GM08714 (cell line): ENCODE results near the gene FADS2.

ENCODE experiments used
- H3K4me3 ChIP-seq: fragments of 200-500 bp; sonication (Bioruptor generic); 2 replicates; pipeline ENCODE4 v1.5.1; 2014; ENCODE audit warnings: mild to moderate bottlenecking, low read length, inconsistent platforms
- ZNF274 ChIP-seq: IDR thresholded peaks from 2 replicates; pipeline ENCODE4 v1.6.1; 2012; ENCODE audit warnings: mild to moderate bottlenecking, low read depth, low read length

The FADS2 gene

DNA sequence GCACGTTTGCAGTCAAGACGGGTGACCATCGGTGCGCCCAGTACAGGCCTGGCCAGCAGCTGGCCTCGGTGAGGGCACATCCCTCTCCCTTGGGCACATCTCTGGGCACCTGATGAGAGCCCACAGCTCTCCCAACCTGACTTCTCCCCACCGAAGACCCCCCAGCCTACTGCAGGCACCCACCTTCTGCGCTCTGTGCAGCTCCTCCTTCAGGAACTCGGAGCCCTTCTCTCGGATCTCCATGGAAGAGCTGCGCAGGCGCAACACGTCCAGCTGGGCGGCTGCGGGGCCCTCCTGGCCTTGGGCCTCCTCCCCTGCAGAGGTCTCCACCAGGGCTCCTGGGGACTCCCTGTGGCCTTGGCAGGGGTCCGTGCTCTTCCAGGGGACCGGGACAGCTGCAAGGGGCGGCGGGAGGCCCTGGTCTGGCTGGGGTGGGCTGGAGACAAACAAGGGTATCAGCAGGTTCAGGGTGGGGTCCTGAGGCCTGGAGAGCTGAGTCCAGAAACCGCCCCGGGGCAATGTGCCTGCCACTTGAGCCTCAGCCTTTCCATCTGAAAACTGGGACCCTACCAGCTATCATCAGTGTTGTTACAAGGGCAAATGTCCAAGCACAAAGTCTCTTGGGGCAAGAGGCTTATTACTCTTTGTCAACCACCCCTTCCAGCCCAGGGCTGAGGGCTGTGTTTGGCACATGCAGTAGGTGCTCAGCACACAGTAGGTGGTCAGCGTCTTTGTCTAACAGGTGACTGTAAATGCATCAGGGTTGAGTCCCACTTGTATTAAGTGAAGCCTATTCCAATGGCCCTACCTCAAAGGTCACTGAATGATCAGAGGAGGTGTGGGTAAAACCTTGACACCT lies 80.0 kb downstream of the FADS2 start:
- H3K4me3 ChIP-seq: no peak overlapping the region
- no peak for TF ChIP-seq ZNF274

GRCh38 chr11:61908730-61909316 lies 80.7 kb downstream of the FADS2 start:
- no peak for TF ChIP-seq ZNF274
- H3K4me3 ChIP-seq: no peak overlapping the region

DNA sequence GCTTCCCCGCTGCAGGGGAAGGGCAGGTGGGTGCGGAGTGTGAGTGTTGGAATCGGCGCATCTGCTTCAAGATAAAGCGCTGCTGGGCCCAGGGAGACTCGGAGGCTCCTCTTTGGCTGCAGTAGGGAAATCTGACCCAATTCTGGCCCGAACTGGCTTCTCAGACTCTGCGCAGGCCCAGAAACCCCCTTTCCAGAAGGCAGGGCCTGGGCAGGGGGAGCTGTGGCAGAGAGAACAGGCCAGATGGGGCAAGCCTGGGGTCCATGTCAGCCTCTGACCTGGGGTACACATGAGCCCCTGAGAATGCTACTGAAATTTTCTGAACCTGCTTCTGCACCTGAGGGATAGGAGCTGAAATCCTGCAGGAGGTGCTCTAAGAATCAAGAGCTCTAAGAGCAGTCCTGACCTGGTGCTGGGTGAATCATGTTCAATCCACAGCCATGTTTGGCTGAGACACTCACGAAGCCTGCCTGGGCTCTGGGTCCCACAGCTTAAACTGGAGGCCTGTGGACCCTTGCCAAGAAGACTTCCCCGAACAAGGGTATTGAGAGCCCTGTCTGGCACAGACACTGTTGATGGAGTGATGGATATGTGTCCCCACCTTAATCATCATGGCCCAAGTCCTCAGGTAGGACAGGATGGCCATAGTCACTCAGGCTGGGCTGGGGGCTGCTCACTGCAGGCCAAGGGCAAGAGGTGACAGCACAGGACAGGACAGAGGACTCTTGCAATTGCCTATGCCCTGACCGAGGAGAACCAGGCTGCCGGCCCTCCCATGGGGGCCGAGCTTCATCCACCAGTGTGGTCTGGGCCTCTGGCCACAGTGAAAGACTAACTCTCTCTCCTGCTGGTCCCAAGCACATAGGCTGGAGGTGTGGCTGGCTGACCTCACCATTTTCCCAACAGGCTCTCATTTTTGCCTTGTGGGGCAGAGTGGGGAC lies 82.4 kb downstream of the FADS2 start:
- H3K4me3 ChIP-seq: no peak overlapping the region
- TF ChIP-seq ZNF274: no peak

GRCh38 chr11:61911128-61911700 lies 83.1 kb downstream of the FADS2 start:
- no peak overlapping the region for H3K4me3 ChIP-seq
- no peak for TF ChIP-seq ZNF274

DNA sequence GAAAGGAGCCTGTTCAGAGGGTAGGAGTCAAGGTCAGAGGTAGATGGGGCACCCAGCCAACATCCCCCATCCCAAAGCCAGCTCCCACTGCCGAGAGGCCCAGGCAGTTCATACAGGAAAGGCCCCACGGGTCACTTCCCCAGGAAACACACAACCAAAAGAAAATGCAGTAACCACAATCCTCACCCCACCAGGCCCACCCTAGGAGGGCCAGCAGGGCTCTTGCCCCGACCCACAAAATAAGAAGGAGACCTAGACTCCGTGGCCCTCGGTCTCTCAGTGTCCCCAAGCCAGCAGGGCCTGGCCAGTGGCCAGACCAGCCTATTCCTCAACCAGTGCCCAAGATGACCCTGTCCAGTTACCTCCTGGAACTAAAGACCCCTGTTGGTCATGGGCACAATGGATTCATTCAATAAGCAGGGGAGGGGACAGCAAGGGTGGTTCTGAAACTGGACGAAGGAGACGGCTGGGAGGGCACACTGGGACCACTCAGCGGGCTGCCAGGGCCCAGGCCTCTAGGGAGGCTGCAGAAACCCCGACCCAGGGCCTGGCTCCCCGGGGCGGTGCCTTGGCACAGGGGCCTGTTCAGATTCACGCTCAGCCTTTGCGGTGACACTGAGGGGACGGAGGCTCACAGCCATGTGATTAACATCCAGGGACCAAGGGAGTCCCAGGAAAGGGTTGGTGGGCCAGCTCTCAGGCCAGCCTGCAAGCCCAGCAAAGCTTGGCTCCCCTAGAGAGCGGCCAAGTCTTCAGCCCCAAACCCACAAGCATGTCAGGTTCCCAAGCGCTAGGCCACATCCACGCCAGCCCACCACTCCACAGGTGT lies 83.8 kb downstream of the FADS2 start:
- H3K4me3 ChIP-seq: no peak overlapping the region
- no peak for TF ChIP-seq ZNF274

DNA sequence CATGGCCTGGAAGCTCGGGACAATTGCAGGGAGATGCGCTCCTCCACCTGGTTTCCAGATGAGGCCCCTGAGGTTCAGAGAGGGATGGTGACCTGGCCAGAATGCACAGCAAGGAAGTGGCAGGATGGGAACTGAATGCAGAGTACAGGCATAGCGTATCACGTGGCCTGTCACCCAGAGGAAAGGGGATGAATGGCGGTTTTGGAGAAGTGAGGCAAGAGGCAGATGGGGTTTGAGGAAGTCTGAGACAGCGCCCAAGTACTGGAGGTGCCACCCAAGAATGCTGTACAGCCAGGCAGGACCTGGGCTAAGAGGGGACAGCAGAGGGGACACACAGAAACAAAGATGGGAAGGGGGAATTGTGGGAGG lies 84.4 kb downstream of the FADS2 start:
- TF ChIP-seq ZNF274: no peak
- no peak overlapping the region for H3K4me3 ChIP-seq

DNA sequence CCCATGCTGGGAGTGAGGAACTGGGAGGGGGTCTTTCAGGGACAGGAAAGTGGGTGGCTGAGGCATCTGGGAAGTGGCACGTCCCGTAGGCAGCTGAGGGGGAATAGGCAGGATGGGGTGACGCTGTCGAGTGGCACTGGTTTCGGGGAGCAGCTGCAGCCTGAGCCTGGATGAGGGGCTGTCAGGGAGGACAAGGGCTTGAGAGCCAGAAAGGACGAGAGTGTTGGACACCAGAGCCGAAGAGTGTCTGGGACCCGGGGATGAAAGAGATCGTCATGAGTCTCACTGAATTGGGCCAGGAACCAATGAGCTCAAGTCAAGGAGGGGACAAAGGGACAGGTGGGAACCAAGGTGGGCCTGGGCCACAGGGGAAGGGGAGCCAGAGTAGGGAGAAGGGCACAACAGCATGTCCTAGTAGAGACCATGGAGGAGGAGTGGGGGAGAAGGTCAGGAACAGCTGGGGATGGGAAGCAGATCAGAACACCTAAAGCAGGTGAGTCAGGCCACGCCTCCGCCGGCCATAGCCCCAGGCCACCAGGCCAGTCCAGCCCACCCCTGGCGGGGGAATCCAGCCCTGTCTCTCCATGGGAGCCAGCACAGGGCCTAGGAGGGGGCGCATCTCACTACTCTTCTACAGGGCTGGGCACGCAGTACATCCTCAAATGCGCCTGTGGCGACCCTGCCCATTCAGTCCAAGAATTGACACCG lies 85.0 kb downstream of the FADS2 start:
- H3K4me3 ChIP-seq: no peak overlapping the region
- TF ChIP-seq ZNF274: no peak

DNA sequence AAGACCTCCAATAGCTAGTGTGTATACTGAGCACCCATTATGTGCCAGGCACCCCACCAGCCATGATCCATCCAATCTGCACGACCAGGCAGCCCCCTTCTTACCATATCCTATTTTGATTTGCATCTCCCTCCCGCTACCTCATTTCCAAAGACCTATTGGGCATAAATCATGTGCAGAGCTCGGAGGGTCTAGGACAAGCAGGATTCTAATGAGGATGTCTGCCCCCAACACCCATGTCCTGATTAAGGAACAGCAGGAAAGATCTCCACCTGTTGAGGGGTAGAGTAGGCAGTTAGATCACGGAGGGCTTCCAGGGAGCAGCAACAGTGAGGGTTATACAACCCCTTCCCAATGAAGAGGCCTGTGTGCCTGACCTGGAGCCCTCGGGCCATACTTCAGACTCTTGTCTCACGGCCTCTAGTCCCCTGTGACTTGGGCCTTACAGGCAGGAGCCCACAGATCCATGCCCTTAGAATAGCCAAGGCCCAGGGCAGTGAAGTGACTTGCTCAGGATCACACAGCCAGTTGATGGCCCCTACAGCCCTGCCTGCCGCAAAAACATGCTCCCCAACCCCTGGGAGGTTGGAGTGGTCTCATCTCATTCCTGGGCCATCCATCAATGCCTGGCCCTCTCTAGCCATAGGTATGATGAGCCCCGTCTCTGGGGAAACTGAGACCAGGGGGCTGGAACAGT lies 85.7 kb downstream of the FADS2 start:
- no peak for TF ChIP-seq ZNF274
- H3K4me3 ChIP-seq: no peak overlapping the region

- no peak for TF ChIP-seq ZNF274
- no peak overlapping the region for H3K4me3 ChIP-seq
Observed at GRCh38 chr11:61914471-61915171, 86.5 kb downstream of the FADS2 start.

GRCh38 chr11:61916737-61917333 lies 88.7 kb downstream of the FADS2 start:
- no peak overlapping the region; the same call in 1 of the 2 replicates for H3K4me3 ChIP-seq
- no peak for TF ChIP-seq ZNF274
